A673 (cell line): ENCODE results near the gene MBNL2. TPM values are rescaled to one million over a fixed set of nuclear protein-coding genes. Genes with fewer than 3 reads are reported as not detected.
A peak's percentile ranks its signal among the peaks of the same experiment; 100 is the strongest.

ENCODE experiments used
- Bru-seq: library from RNA; stranded (reverse); fragments of 400-500 nt; gene quantifications from one replicate; lab custom pipeline; 2021; lab: Mats Ljungman, UMichigan
- BruChase-seq, 2 experiments: library from RNA; stranded (reverse); fragments of 400-500 nt; gene quantifications; one replicate each; lab custom pipeline; 2021; lab: Mats Ljungman, UMichigan
- BruUV-seq: library from RNA; stranded (reverse); fragments of 400-500 nt; replicated peaks from 2 replicates; lab custom pipeline; 2021; lab: Mats Ljungman, UMichigan
- CTCF ChIA-PET: fragments of 300-600 bp; sonication (Branson Sonifier 250); formaldehyde crosslinking; loops from one replicate; lab custom pipeline; 2022; ENCODE audit warnings: antibody characterized with exemption; lab: Charles Lee
- POLR2A ChIA-PET: fragments of 300-600 bp; sonication (Branson Sonifier 250); formaldehyde crosslinking; loops from one replicate; lab custom pipeline; 2022; ENCODE audit warnings: antibody characterized with exemption; ENCODE audit not compliant: low non-redundant PET; lab: Charles Lee
- DNase-seq: peaks from one replicate; pipeline ENCODE4 v3.0.0-alpha.2; 2015; ENCODE audit warnings: low spot score
- H3K27ac ChIP-seq: fragments of 200-600 bp; sonication (generic); 2 replicates; pipeline ENCODE4 v1.5.1; 2016; ENCODE audit warnings: mixed run types, low read depth, mild to moderate bottlenecking, mixed read lengths, antibody characterized with exemption, low read length; ENCODE audit not compliant: poor library complexity, severe bottlenecking
- H3K27me3 ChIP-seq: fragments of 200-600 bp; sonication (generic); replicated peaks from 2 replicates; pipeline ENCODE4 v1.6.1; 2017; ENCODE audit warnings: mixed run types, low read depth, mild to moderate bottlenecking, mixed read lengths, antibody characterized with exemption, low read length; ENCODE audit not compliant: insufficient read depth, poor library complexity
- H3K36me3 ChIP-seq: fragments of 200-600 bp; sonication (generic); 2 replicates; pipeline ENCODE4 v1.6.1; 2016; ENCODE audit warnings: mixed run types, mild to moderate bottlenecking, mixed read lengths, antibody characterized with exemption, low read length; ENCODE audit not compliant: insufficient read depth, poor library complexity, severe bottlenecking
- H3K4me1 ChIP-seq: fragments of 200-600 bp; sonication (generic); 2 replicates; pipeline ENCODE4 v1.6.1; 2017; ENCODE audit warnings: mixed run types, mild to moderate bottlenecking, mixed read lengths, antibody characterized with exemption, low read length; ENCODE audit not compliant: insufficient read depth, poor library complexity, severe bottlenecking
- H3K4me3 ChIP-seq: fragments of 200-600 bp; sonication (generic); 2 replicates; pipeline ENCODE4 v1.5.1; 2016; ENCODE audit warnings: low read depth, mixed run types, mild to moderate bottlenecking, mixed read lengths, low read length; ENCODE audit not compliant: poor library complexity, severe bottlenecking
- H3K9me3 ChIP-seq: fragments of 200-600 bp; sonication (generic); 2 replicates; pipeline ENCODE4 v1.6.1; 2016; ENCODE audit warnings: mixed run types, low read depth, mild to moderate bottlenecking, mixed read lengths, antibody characterized with exemption, low read length; ENCODE audit not compliant: poor library complexity, severe bottlenecking
- CTCF ChIP-seq: fragments of 300-800, 200-600 bp; sonication (generic); conservative IDR thresholded peaks from 2 replicates; pipeline ENCODE4 v1.5.1; 2017; ENCODE audit warnings: low read depth, mild to moderate bottlenecking, antibody characterized with exemption, low read length, moderate library complexity, mixed read lengths
- EZH2 ChIP-seq: fragments of 200-600 bp; sonication (generic); IDR thresholded peaks from 2 replicates; pipeline ENCODE4 v1.6.1; 2017; ENCODE audit warnings: borderline replicate concordance, low read depth, mild to moderate bottlenecking, mixed read lengths, antibody characterized with exemption, low read length; ENCODE audit not compliant: poor library complexity, severe bottlenecking
- intact Hi-C: fragments of 100-400 bp; cut with micrococcal nuclease; formaldehyde crosslinking; loops from one replicate; pipeline ENCODE4 v1.10.0; 2022; ENCODE audit not compliant: unreplicated experiment
- long read RNA-seq: library from polyadenylated mRNA; stranded (forward); transcript quantifications from one replicate; pipeline ENCODE4 v2.0.0, GENCODE V29; 2022
- total RNA-seq: library from RNA; stranded (reverse); gene quantifications from 2 replicates; pipeline ENCODE4 v1.2.3, GENCODE V29; 2021

MBNL2 gene
- total RNA-seq = 12.0 TPM in 2 replicates
- Bru-seq, nascent RNA = percentile 66 among the genes with signal in this experiment
- BruChase-seq, experiment 1, labeled RNA remaining after a 2-hour chase = percentile 56 among the genes with signal in this experiment
- BruChase-seq, experiment 2, labeled RNA remaining after a 6-hour chase = percentile 48 among the genes with signal in this experiment
- long read RNA-seq, full-length matches to known transcripts = 8 of 34 reads
- long read RNA-seq, partial matches to known transcripts = 1 of 34 reads
- long read RNA-seq, other reads (novel, unspliced or antisense) = 25 of 34 reads

GRCh38 chr13:97221989-97222700 lies at the start of gene MBNL2:
Gene MBNL2 (plus strand): TSS chr13:97222333. CDS start chr13:97276236, 53,903 bp downstream.
- Histone ChIP-seq H3K4me3 (peak within 1 kb of the TSS; percentile 62), H3K36me3 (no peaks in the 10 kb centered on the region), H3K4me1 (peaks cover 30% of the 10 kb centered on the region), H3K27ac (peak within 1 kb of the TSS; percentile 72), H3K9me3 (no peaks in the 10 kb centered on the region), H3K27me3 (no peaks in the 10 kb centered on the region)
- ChIA-PET POLR2A (no interaction called here), CTCF (no interaction called here)
- TF ChIP-seq CTCF = no peak
- no peak for TF ChIP-seq EZH2
- TSS peak; percentile 73 for BruUV-seq
- intact Hi-C loops = loop anchor here (5.0 kb wide), 2 partner anchors 95 to 120 kb away; no protein-coding TSS in a partner anchor
- DNase-seq = peak; percentile 93

- Histone ChIP-seq H3K4me3 (no peak overlapping the region), H3K27ac (no peak overlapping the region), H3K36me3 (no peaks in the 10 kb centered on the region), H3K9me3 (no peaks in the 10 kb centered on the region), H3K27me3 (peaks cover 35% of the 10 kb centered on the region), H3K4me1 (no peaks in the 10 kb centered on the region)
- CTCF ChIA-PET = no interaction called here
- intact Hi-C loops = no loop called here
- BruUV-seq = no TSS peak
- no peak for TF ChIP-seq EZH2
- no peak for TF ChIP-seq CTCF
- DNase-seq = no peak
- POLR2A ChIA-PET = interaction anchor here (0.8 kb wide), 1 partner anchor 606 kb away, joined by 4 read pairs; no protein-coding TSS in a partner anchor
Measured at GRCh38 chr13:97174638-97175037, 47.5 kb upstream of the MBNL2 start.

- no peak for DNase-seq
- no peaks in the 10 kb centered on the region for H3K9me3 ChIP-seq
- no peaks in the 10 kb centered on the region for H3K36me3 ChIP-seq
- intact Hi-C loops = no loop called here
- no peak for TF ChIP-seq EZH2
- POLR2A ChIA-PET = no interaction called here
- no peak overlapping the region for H3K4me3 ChIP-seq
- no TSS peak for BruUV-seq
- peaks cover 35% of the 10 kb centered on the region for H3K27me3 ChIP-seq
- CTCF ChIA-PET = no interaction called here
- no peak overlapping the region for H3K27ac ChIP-seq
- no peaks in the 10 kb centered on the region for H3K4me1 ChIP-seq
Measured at GRCh38 chr13:97175041-97175440, 47.1 kb upstream of the MBNL2 start.
